Fibroblast of villous mesenchyme (primary cell): ENCODE results near the gene IGF1R. TPM values are rescaled to one million over a fixed set of nuclear protein-coding genes. Genes with fewer than 3 reads are reported as not detected.

Experiments used
- DNase-seq: peaks from one replicate; pipeline ENCODE4 v3.0.0-alpha.2; 2010; ENCODE audit warnings: low read depth
- H3K4me3 ChIP-seq: 2 replicates; pipeline ENCODE4 v1.5.1; 2011; ENCODE audit warnings: low read depth, mild to moderate bottlenecking, low read length
- total RNA-seq: library from RNA; depleted of rRNA; stranded (reverse); fragments of >200 nt; gene quantifications from 2 replicates; pipeline ENCODE4 v1.2.3, GENCODE V29; 2012
- TF ChIP-seq, protein P1 (sequence below): IDR thresholded peaks from 2 replicates; pipeline ENCODE4 v1.5.1; 2012; ENCODE audit warnings: low read depth, mild to moderate bottlenecking, low read length; ENCODE audit not compliant: insufficient read depth

Gene IGF1R
- total RNA-seq, 1 donor = 19.4 TPM

DNA sequence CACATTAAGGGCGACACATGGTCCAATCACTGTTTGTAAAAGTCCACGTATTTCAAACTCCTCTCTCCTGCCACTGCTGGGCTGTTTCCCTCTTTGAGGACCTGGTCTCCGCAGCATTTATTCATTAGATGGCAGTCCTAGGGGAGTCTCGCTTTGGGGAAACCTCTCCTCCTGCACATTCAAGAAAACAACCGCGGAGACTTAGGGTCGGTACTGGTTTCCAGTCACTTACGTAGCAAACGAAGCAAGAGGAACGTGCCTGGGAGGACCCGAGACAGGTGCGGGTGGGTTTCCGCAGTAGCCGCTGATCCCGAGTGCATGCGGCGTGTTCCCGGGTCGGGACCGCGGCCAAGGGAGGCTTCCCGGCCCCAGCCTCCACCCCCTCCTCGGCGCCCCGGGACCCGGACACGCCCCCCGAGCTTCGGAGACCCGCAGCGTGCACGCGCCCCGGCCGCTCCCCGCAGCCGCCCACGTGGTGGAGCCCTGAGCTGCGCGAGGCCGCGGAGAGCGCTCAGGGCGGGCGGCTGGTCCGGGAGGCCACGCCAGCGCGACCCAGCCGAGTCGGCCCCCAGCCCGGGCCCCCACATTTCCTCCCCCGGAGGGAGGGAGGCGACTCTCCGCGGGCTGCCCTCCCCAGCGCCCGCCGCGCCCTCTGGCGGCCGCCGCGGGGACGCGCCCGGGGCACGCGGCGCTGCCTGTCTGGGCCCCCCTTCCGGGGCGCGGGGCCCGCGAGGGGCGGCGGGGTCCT lies 1.1 kb upstream of the IGF1R start:
- H3K4me3 ChIP-seq = peak overlapping the region; percentile 75
- TF ChIP-seq, protein P1, sequence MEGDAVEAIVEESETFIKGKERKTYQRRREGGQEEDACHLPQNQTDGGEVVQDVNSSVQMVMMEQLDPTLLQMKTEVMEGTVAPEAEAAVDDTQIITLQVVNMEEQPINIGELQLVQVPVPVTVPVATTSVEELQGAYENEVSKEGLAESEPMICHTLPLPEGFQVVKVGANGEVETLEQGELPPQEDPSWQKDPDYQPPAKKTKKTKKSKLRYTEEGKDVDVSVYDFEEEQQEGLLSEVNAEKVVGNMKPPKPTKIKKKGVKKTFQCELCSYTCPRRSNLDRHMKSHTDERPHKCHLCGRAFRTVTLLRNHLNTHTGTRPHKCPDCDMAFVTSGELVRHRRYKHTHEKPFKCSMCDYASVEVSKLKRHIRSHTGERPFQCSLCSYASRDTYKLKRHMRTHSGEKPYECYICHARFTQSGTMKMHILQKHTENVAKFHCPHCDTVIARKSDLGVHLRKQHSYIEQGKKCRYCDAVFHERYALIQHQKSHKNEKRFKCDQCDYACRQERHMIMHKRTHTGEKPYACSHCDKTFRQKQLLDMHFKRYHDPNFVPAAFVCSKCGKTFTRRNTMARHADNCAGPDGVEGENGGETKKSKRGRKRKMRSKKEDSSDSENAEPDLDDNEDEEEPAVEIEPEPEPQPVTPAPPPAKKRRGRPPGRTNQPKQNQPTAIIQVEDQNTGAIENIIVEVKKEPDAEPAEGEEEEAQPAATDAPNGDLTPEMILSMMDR = no peak
- peak; percentile 47 for DNase-seq

DNA sequence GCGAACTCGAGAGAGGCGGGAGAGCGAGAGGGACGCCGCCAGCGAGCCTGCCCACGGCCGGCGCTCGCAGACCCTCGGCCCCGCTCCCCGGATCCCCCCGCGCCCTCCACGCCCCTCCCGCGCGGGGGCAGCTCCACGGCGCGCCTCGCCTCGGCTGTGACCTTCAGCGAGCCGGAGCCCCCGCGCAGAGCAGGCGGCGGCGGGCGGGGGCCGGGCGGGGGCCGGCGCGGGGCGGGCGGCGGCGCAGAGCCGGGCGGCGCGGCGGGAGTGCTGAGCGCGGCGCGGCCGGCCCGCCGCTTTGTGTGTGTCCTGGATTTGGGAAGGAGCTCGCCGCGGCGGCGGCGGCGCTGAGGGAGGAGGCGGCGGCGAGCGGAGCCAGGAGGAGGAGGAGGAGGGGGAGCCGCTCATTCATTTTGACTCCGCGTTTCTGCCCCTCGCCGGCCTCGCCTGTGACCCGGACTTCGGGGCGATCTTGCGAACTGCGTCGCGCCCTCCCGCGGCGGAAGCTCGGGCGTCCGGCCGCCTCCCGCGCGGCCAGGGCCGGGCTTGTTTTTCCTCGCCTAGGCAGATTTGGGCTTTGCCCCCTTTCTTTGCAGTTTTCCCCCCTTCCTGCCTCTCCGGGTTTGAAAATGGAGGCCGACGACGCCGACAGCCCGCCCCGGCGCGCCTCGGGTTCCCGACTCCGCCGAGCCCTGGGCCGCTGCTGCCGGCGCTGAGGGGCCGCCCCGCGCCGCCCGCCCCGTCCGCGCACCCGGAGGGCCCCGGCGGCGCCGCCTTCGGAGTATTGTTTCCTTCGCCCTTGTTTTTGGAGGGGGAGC lies 524 bp downstream of the IGF1R start:
- peak; percentile 66 for DNase-seq
- H3K4me3 ChIP-seq = peak overlapping the region; percentile 86
- TF ChIP-seq, protein P1 = peak; percentile 28

DNA sequence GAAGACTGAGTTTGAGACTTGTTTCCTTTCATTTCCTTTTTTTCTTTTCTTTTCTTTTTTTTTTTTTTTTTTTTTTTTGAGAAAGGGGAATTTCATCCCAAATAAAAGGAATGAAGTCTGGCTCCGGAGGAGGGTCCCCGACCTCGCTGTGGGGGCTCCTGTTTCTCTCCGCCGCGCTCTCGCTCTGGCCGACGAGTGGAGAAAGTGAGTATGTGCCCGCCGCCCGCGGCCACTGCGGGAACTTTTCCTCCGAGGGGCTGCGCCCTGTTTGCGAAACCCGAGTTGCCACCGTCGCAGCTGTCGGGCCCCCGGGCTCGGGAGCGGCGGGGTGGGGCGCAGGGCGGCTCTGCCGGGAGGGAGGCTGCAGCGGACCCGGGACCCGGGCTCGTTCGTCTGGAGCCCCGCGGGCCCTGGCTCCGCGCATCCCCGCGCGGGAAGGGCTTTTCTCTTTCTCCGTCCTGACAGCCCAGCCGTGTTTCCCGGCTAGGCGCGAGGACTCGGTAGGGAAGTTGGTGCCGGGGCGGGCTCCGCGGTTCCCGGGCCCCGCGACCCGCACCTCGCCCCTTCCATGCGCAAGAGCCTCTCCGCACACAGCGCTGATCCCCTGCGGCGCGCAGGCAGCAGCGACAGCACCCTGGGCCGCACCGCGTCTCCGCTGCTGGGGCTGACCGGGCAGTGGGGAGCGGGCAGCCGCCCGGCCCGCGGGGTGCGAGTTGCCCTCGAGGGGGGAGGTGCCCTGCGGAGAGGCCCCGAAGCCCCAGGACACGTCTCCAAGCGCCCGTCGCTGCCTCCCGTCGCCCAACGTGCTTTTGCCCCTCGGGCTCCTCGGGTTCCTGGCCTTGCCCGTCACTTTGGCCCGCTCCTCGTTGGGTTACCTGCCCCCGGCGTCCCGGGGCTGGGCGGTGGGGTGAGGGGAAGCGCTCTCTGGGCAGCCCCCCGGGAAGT lies 1.4 kb downstream of the IGF1R start:
- DNase-seq = no peak
- TF ChIP-seq, protein P1 = no peak
- peak overlapping the region; percentile 86 for H3K4me3 ChIP-seq

DNA sequence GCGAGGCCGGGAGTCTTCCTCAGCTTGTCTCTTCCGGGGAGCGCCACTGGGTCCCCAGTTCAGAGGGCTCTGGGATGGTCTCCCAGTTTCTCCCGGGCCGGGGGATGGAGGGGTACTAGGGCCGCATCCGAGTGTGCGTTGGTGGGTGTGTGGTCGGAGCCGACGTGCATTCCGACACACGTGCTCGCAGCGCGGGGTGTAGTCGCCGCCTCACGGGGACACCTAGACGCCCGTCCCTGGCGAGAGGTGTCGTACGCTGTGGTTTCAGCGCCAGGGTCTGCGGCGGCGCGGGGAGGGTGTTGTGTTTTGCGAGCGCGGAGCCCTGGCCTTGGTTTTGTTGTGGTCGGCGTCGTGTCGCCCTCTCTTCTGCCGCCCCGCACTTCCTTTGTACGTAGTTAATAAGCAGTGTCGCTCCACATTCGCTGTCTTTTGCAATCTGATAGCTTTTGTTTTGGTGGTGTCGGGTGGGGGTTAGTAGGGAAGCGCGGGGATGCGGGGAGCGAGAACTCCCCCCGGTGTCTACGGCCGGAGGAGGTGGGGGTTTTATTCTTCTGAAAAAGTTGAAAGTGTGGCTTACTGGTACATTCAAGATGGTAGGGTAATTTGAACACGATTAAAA lies 2.2 kb downstream of the IGF1R start:
- H3K4me3 ChIP-seq = peak overlapping the region; percentile 86
- DNase-seq = peak; percentile 59
- TF ChIP-seq, protein P1 = no peak

DNA sequence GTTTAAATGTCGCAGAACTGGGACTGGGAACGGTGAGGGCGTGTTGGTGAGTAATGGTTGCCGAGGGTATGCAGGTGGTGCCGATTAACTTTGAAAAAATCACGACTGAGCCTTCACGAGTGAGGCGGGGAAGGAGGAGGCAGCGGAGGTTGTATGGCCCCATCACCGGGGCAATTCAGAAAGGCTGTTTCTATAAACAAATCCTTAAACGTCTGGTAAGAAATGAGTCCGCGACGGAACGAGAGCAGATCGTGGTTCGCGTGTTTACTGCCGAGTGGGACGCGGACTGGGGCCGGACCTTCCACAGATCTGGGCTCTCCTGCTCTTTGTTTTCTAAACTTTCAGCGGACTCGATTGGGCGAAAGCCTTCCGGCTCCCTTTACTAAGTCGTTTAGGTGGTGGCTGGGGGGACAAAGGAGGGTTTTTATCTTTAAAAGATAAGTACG lies 2.7 kb downstream of the IGF1R start:
- DNase-seq = peak; percentile 53
- TF ChIP-seq, protein P1 = no peak
- peak overlapping the region; percentile 86 for H3K4me3 ChIP-seq

DNA sequence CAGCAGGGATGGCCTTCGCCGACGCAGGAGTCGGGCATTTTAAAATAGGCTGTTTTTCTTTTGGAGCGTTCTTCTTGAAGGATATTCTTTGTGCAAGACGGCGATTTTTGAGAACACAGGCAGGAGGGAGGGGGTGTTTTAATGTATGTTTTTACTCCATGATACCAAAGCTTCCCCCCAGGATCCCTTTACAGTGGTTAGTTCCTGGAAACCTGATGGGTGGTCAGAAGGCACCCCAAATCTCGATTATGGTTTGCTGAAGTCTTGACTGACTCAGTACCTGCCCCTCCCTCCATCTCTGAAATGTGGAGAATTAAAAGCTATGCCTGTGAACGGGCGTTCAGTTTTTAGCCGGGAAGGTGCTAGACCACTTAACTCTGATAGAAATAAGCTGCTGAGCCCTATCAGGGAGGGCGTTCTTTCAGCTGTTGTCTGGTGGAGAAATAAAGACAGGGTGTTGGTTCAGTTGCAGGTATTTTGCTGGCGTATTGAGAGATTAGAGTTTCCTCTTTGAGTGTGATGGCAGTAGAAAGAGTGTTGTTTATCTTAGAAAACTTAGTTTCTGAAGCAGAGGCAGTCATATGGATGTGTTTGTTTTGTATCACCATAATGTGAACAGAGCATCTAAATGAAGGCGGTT lies 3.4 kb downstream of the IGF1R start:
- H3K4me3 ChIP-seq = peak overlapping the region; percentile 86
- DNase-seq = no peak
- TF ChIP-seq, protein P1 = no peak
